HCT116 (cell line): Measurements from ENCODE around the gene RCOR2. TPM values are rescaled to one million over a fixed set of nuclear protein-coding genes. Genes with fewer than 3 reads are reported as not detected.

Source experiments
- ATAC-seq: fragments of 200-7000 bp; cut with Tn5 transposase; 2 replicates; pipeline ENCODE4 v1.9.1; 2020; ENCODE audit warnings: mild to moderate bottlenecking, moderate library complexity
- BruUV-seq: library from RNA; stranded (reverse); fragments of 400-500 nt; replicated peaks from 2 replicates; lab custom pipeline; 2021; lab: Mats Ljungman, UMichigan
- CTCF ChIA-PET: fragments of 300-600 bp; sonication (Branson Sonifier 250); formaldehyde crosslinking; loops from one replicate; lab custom pipeline; 2021; ENCODE audit warnings: antibody characterized with exemption; lab: Charles Lee
- POLR2A ChIA-PET: fragments of 300-600, 350-600 bp; sonication (Branson Sonifier 250); formaldehyde crosslinking; loops from one replicate; lab custom pipeline; 2021; ENCODE audit warnings: antibody characterized with exemption; lab: Charles Lee
- RAD21 ChIA-PET, 2 experiments: fragments of 300-600 bp; sonication (Branson Sonifier 250); formaldehyde crosslinking; loops; one replicate each; lab custom pipeline; 2023; ENCODE audit warnings: low total read pairs in 2 of 2; ENCODE audit not compliant: uncharacterized antibody in 2 of 2, unreplicated experiment in 2 of 2, low non-redundant PET in 1 of 2; lab: Charles Lee
- DNase-seq: peaks from one replicate; pipeline ENCODE4 v3.0.0-alpha.2; 2010; ENCODE audit warnings: low read depth, low spot score
- H2AFZ ChIP-seq: fragments of 200-600 bp; shearing (Covaris generic), sonication (generic); 2 replicates; pipeline ENCODE4 v1.6.1; 2017; ENCODE audit warnings: low read depth, mixed run types, mixed read lengths, antibody characterized with exemption, low read length; ENCODE audit not compliant: poor library complexity, severe bottlenecking
- H3K27ac ChIP-seq: 2 replicates; pipeline ENCODE4 v1.5.1; 2012; ENCODE audit warnings: low read depth, low read length
- H3K27me3 ChIP-seq: fragments of 200-600 bp; sonication (generic); 2 replicates; pipeline ENCODE4 v1.6.1; 2016; ENCODE audit warnings: mixed run types, low read length, mixed read lengths; ENCODE audit not compliant: insufficient read depth
- H3K36me3 ChIP-seq, 2 experiments: fragments of 200-500 bp in 1 of 2; fragments of 200-600 bp in 1 of 2; sonication (Bioruptor generic) in 1 of 2; sonication (generic) in 1 of 2; 2 replicates each; pipeline versions ENCODE4 v1.5.1 to v1.6.1; 2014 to 2016; ENCODE audit warnings: low read length in 2 of 2, inconsistent platforms in 1 of 2, mixed read lengths in 1 of 2, mixed run types in 1 of 2; ENCODE audit not compliant: insufficient read depth in 2 of 2, control insufficient read depth in 1 of 2
- H3K4me1 ChIP-seq, 2 experiments: fragments of 200-600 bp in 1 of 2; sonication (generic) in 1 of 2; 2 replicates each; pipeline versions ENCODE4 v1.5.1 to v1.6.1; 2012 to 2017; ENCODE audit warnings: low read length in 2 of 2, inconsistent platforms in 1 of 2, mild to moderate bottlenecking in 1 of 2, mixed read lengths in 1 of 2, mixed run types in 1 of 2, moderate library complexity in 1 of 2; ENCODE audit not compliant: insufficient read depth in 2 of 2, control insufficient read depth in 1 of 2
- H3K4me2 ChIP-seq: fragments of 200-600 bp; sonication (generic); 2 replicates; pipeline ENCODE4 v1.6.1; 2017; ENCODE audit warnings: mixed run types, low read length, mixed read lengths
- H3K4me3 ChIP-seq, 2 experiments: fragments of 200-600 bp in 1 of 2; sonication (generic) in 1 of 2; replicated peaks in 1 of 2; 2 replicates each; pipeline ENCODE4 v1.5.1; 2011 to 2016; ENCODE audit warnings: low read length in 2 of 2, control low read depth in 1 of 2, low read depth in 1 of 2, mild to moderate bottlenecking in 1 of 2, mixed read lengths in 1 of 2, mixed run types in 1 of 2
- H3K79me2 ChIP-seq: fragments of 200-600 bp; sonication (generic); 2 replicates; pipeline ENCODE4 v1.6.1; 2017; ENCODE audit warnings: mild to moderate bottlenecking, mixed run types, low read length, moderate library complexity, mixed read lengths; ENCODE audit not compliant: insufficient read depth
- H3K9ac ChIP-seq: fragments of 200-600 bp; sonication (generic); 2 replicates; pipeline ENCODE4 v1.6.1; 2016; ENCODE audit warnings: low read length, mixed read lengths
- H3K9me2 ChIP-seq: fragments of 200-600 bp; sonication (generic), shearing (Covaris generic); 2 replicates; pipeline ENCODE4 v1.6.1; 2017; ENCODE audit warnings: mixed run types, mild to moderate bottlenecking, moderate library complexity; ENCODE audit not compliant: insufficient read depth
- H3K9me3 ChIP-seq, 2 experiments: fragments of 200-500 bp in 1 of 2; fragments of 200-600 bp in 1 of 2; sonication (Bioruptor generic) in 1 of 2; sonication (generic) in 1 of 2; 2 replicates each; pipeline ENCODE4 v1.6.1; 2014 to 2017; ENCODE audit warnings: low read length in 2 of 2, mixed read lengths in 2 of 2, inconsistent platforms in 1 of 2, low read depth in 1 of 2, mild to moderate bottlenecking in 1 of 2, mixed run types in 1 of 2, moderate library complexity in 1 of 2; ENCODE audit not compliant: control insufficient read depth in 1 of 2, insufficient read depth in 1 of 2
- H4K20me1 ChIP-seq: fragments of 200-600 bp; sonication (generic), shearing (Covaris generic); 2 replicates; pipeline ENCODE4 v1.6.1; 2017; ENCODE audit warnings: mixed run types, mild to moderate bottlenecking, moderate library complexity; ENCODE audit not compliant: insufficient read depth
- CBX3 ChIP-seq: IDR thresholded peaks from 2 replicates; pipeline ENCODE4 v1.6.1; 2012; ENCODE audit warnings: low read depth
- EZH2phosphoT487 ChIP-seq: fragments of 200-600 bp; IDR thresholded peaks from 2 replicates; pipeline ENCODE4 v1.6.1; 2018; ENCODE audit warnings: antibody characterized with exemption, borderline replicate concordance
- POLR2A ChIP-seq: IDR thresholded peaks from 2 replicates; pipeline ENCODE4 v1.7.0; 2011; ENCODE audit warnings: borderline replicate concordance; ENCODE audit not compliant: insufficient read depth, insufficient read length; ENCODE audit errors: extremely low read depth
- POLR2AphosphoS5 ChIP-seq: IDR thresholded peaks from 2 replicates; pipeline ENCODE4 v1.6.1; 2011; ENCODE audit warnings: mild to moderate bottlenecking, low read depth, low read length, moderate library complexity
- SP1 ChIP-seq: IDR thresholded peaks from 2 replicates; pipeline ENCODE4 v1.6.1; 2012; ENCODE audit warnings: low read depth
- SRF ChIP-seq: IDR thresholded peaks from 2 replicates; pipeline ENCODE4 v1.6.1; 2012; ENCODE audit warnings: low read depth
- TCF7L2 ChIP-seq: IDR thresholded peaks from 2 replicates; pipeline ENCODE4 v1.7.0; 2011; ENCODE audit warnings: borderline replicate concordance, inconsistent platforms; ENCODE audit not compliant: insufficient read depth, insufficient read length; ENCODE audit errors: extremely low read depth
- ZFX ChIP-seq: fragments of 450-650 bp; IDR thresholded peaks from 2 replicates; pipeline ENCODE4 v1.6.1; 2017
- ZNF274 ChIP-seq: fragments of 200-500 bp; sonication (Bioruptor generic); IDR thresholded peaks from 2 replicates; pipeline ENCODE4 v1.6.1; 2014; ENCODE audit warnings: mild to moderate bottlenecking, low read depth, low read length, inconsistent platforms
- intact Hi-C: fragments of 100-400 bp; cut with micrococcal nuclease; formaldehyde crosslinking; loops from 2 replicates; pipeline ENCODE4 v1.10.0; 2022
- total RNA-seq: library from RNA; stranded (reverse); gene quantifications from one replicate; pipeline ENCODE4 v1.2.1, GENCODE V29; 2021; ENCODE audit not compliant: unreplicated experiment
- TF ChIP-seq, protein P1 (sequence below): IDR thresholded peaks from 2 replicates; pipeline ENCODE4 v1.6.1; 2012
- TF ChIP-seq, protein P2 (sequence below), 3 experiments: fragments of 200-600 bp in 1 of 3; sonication (generic) in 1 of 3; IDR thresholded peaks in 2 of 3; conservative IDR thresholded peaks in 1 of 3; 2 replicates each; pipeline ENCODE4 v1.5.1; 2012 to 2017; ENCODE audit warnings: low read depth in 2 of 3, low read length in 2 of 3, antibody characterized with exemption in 1 of 3, borderline replicate concordance in 1 of 3, control low read depth in 1 of 3, mild to moderate bottlenecking in 1 of 3, mixed read lengths in 1 of 3, mixed run types in 1 of 3, moderate library complexity in 1 of 3; ENCODE audit not compliant: insufficient read depth in 1 of 3
- TF ChIP-seq, protein P3 (sequence below): IDR thresholded peaks from 2 replicates; pipeline ENCODE4 v1.6.1; 2012

The RCOR2 gene
- total RNA-seq, 1 experiment from 2014 or later: 10.8 TPM

DNA sequence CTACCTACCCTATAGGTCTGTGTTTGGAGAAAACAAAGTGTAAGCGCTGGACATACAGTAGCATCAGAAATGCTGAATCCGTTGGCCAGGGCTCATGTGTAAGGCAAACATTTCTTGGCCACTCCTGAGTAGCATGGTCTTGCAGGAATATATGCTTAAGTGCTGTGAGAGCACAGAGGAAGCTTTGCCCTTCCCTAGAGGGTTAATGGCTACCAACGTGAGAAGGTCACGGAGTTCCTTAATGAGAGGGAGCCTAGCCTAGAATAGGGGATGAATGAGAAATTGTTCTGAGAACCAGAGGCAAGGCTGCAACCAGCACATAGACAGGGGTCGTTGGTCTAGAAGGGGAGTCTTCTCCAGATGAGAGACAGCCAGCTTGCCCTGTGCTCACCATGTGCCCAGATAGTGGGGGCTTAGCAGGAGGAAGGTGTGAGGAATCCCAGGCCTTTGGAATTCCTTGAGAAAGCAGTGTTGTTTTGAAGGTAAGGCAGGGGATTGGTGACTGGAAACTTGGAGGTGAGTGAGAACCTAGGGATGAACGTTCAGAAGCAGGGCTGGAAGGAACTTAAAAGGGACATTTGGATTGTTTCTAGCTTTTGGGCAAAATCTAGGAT is 29.5 kb downstream of the RCOR2 start:
- Histone ChIP-seq H3K9me3 (no peaks in the 10 kb centered on the region), H3K4me2 (peak overlapping the region; percentile 62), H3K36me3 (no peaks in the 10 kb centered on the region; a peak in 1 of 4 replicates), H3K9ac (no peak overlapping the region), H2AFZ (no peak overlapping the region), H3K27me3 (no peaks in the 10 kb centered on the region), H3K27ac (0 out of 2 replicates have a peak overlapping the region, but pooled peaks have one; percentile 2), H3K4me1 (peaks cover 14 to 26% of the 10 kb centered on the region in 2 experiments), H3K4me3 (no peak overlapping the region), H3K9me2 (no peaks in the 10 kb centered on the region), H3K79me2 (peaks cover 93% of the 10 kb centered on the region), H4K20me1 (no peaks in the 10 kb centered on the region)
- POLR2A ChIA-PET: interaction anchor here (0.7 kb wide), 1 partner anchor 80 kb away, joined by 5 read pairs; no protein-coding TSS in a partner anchor
- DNase-seq (no peak), ATAC-seq (no peak)
- RAD21 ChIA-PET: no interaction called here
- no TSS peak for BruUV-seq
- intact Hi-C loops: no loop called here
- TF ChIP-seq SP1 (no peak), POLR2AphosphoS5 (no peak), CBX3 (no peak), POLR2A (no peak), TCF7L2 (no peak), ZFX (no peak), ZNF274 (no peak), SRF (no peak), EZH2phosphoT487 (no peak)
- TF ChIP-seq, protein P1, sequence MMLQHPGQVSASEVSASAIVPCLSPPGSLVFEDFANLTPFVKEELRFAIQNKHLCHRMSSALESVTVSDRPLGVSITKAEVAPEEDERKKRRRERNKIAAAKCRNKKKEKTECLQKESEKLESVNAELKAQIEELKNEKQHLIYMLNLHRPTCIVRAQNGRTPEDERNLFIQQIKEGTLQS: no peak
- TF ChIP-seq, protein P2, sequence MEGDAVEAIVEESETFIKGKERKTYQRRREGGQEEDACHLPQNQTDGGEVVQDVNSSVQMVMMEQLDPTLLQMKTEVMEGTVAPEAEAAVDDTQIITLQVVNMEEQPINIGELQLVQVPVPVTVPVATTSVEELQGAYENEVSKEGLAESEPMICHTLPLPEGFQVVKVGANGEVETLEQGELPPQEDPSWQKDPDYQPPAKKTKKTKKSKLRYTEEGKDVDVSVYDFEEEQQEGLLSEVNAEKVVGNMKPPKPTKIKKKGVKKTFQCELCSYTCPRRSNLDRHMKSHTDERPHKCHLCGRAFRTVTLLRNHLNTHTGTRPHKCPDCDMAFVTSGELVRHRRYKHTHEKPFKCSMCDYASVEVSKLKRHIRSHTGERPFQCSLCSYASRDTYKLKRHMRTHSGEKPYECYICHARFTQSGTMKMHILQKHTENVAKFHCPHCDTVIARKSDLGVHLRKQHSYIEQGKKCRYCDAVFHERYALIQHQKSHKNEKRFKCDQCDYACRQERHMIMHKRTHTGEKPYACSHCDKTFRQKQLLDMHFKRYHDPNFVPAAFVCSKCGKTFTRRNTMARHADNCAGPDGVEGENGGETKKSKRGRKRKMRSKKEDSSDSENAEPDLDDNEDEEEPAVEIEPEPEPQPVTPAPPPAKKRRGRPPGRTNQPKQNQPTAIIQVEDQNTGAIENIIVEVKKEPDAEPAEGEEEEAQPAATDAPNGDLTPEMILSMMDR (IDR thresholded peaks at IDR 0.05 in 2 of 3, conservative IDR thresholded peaks at IDR 0.05 in 1 of 3; ENCODE audit: borderline replicate concordance in 1 of 3, insufficient read depth in 1 of 3, low read depth in 2 of 3, low read length in 2 of 3): no peak
- TF ChIP-seq, protein P3, sequence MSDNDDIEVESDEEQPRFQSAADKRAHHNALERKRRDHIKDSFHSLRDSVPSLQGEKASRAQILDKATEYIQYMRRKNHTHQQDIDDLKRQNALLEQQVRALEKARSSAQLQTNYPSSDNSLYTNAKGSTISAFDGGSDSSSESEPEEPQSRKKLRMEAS: no peak
- CTCF ChIA-PET: no interaction called here
